Pons (tissue), 1 donor: ENCODE data around the gene ZNF239.
A peak's percentile ranks its signal among the peaks of the same experiment; 100 is the strongest.
"Not testable (repeated sequence)": the region's sequence is repeated elsewhere in the genome, so short reads cannot be mapped to it uniquely, and the experiment has no call there.

Experiments
- DNase-seq: peaks from one replicate; pipeline ENCODE4 v3.0.0-alpha.2; 2016; ENCODE audit warnings: low spot score

The ZNF239 gene

GRCh38 chr10:43576580-43576979, 2.2 kb upstream of the ZNF239 start:
- no peak for DNase-seq

DNA sequence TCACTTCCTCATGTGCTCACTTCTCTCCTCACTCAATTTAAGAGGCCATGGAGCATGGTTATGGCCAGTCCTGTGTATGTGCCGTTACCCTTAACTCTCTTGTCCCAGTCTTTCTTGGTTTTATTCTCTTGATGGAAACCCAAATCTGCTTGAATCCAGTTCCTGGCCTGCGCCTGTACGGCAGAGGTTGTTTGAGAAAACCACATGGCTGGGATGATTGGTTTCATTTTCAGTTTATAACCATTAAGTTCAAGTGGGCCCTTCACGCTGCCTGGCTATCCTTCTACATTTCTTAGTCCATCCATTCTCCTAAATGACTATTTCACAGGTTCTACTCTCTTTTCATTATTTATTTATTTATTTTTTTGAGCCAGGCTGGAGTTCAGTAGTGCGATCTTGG, 1.6 kb upstream of the ZNF239 start:
- DNase-seq = no peak

DNA sequence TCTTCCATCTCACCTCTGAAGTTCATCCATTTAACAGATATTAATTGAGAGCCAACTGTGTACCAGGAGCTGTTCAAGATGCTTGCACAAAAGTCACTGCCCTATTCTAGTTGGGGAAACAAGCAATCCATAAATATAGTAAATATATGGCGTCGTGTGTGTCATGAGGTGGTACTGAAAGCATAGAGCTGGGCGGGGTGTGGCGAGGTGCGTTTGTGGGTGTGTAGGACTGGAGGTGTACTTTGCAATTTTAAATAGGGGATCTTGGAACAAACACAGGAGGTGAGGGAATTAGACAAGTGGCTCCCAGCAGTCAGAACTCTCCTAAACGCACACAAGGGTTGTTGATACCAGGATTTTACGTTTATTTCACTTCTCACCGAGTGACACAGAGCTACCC, 490 bp upstream of the ZNF239 start:
- DNase-seq = no peak

- peak; percentile 22 for DNase-seq
Observed at GRCh38 chr10:43573250-43574000, 991 bp downstream of the ZNF239 start.

GRCh38 chr10:43570971-43571370, 3.4 kb downstream of the ZNF239 start:
- no peak for DNase-seq

DNA sequence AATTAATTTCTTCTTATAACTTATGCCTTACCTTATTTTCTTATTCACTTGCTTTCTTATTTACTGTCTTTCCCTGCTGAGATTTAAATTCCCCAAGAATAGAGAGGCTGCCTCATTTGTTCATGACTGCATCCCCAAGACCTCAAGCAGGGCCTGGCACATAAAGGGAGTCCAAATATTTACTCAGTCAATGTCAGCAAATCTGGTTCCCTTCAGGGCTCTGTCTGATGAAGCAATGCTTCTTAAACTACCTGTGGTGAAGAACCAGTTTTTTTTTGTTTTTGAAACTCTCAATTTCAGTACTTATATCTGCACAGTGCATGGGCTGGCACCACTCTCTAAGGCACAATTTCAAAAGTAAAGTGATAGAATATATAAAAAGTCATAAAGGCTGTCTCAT, 4.7 kb downstream of the ZNF239 start:
- no peak for DNase-seq

- no peak for DNase-seq
Observed at GRCh38 chr10:43557214-43557613, 17.2 kb downstream of the ZNF239 start.

DNA sequence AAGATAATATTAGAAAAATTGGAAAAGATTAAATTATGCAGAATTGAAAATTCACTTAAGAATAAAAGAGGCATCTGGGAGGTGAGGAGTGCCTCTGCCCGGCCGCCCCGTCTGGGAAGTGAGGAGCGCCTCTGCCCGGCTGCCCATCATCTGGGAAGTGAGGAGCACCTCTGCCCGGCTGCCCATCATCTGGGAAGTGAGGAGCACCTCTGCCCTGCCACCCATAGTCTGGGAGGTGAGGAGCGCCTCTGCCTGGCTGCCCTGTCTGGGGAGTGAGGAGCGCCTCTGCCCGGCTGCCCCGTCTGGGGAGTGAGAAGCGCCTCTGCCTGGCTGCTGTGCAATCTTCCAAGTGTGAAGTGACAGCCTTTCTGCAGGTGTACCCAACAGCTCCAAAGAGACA, 30.7 kb downstream of the ZNF239 start:
- DNase-seq = not testable (repeated sequence)

- no peak for DNase-seq
Observed at GRCh38 chr10:43524434-43525247, 49.8 kb downstream of the ZNF239 start.
